ENCODE measurements around the gene LSM10. TPM values are rescaled to one million over a fixed set of nuclear protein-coding genes. Genes with fewer than 3 reads are reported as not detected.
A peak's percentile ranks its signal among the peaks of the same experiment; 100 is the strongest.

LSM10 gene
- total RNA-seq, 4 donors from 2014 or later: 3.7 to 48.1 (median 15.1) TPM

DNA sequence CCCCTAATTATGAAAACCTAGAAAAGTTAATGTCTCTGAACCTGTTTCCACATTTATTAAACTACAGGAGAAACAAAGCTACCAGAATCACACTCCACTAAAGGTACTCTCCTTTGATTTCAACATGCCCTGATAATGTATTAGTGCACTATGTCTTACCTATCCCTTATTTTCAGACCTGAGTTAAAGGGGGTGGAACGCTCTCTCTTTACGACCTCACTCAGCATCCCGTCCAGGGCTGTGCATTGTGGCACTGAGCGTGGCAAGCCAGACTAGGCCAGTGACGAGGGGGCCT is 678 bp downstream of the LSM10 start:
- intact Hi-C loops (cut with DNase I; ENCODE audit: low total_unique reads): no loop called here
- no peak for DNase-seq
- TF ChIP-seq POLR2A (IDR thresholded peaks at IDR 0.05): no peak
- TF ChIP-seq, protein P1, sequence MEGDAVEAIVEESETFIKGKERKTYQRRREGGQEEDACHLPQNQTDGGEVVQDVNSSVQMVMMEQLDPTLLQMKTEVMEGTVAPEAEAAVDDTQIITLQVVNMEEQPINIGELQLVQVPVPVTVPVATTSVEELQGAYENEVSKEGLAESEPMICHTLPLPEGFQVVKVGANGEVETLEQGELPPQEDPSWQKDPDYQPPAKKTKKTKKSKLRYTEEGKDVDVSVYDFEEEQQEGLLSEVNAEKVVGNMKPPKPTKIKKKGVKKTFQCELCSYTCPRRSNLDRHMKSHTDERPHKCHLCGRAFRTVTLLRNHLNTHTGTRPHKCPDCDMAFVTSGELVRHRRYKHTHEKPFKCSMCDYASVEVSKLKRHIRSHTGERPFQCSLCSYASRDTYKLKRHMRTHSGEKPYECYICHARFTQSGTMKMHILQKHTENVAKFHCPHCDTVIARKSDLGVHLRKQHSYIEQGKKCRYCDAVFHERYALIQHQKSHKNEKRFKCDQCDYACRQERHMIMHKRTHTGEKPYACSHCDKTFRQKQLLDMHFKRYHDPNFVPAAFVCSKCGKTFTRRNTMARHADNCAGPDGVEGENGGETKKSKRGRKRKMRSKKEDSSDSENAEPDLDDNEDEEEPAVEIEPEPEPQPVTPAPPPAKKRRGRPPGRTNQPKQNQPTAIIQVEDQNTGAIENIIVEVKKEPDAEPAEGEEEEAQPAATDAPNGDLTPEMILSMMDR (IDR thresholded peaks at IDR 0.05): no peak
- peaks cover 0 to 8% of the 10 kb centered on the region in 2 donors for H3K4me1 ChIP-seq
- no peaks in the 10 kb centered on the region for H3K9me3 ChIP-seq
- H3K36me3 ChIP-seq: no peaks in the 10 kb centered on the region
- peak overlapping the region; percentile 88 to 93 for H3K27ac ChIP-seq
- peak overlapping the region; percentile 75 to 87 for H3K4me3 ChIP-seq
- no peaks in the 10 kb centered on the region for H3K27me3 ChIP-seq

DNA sequence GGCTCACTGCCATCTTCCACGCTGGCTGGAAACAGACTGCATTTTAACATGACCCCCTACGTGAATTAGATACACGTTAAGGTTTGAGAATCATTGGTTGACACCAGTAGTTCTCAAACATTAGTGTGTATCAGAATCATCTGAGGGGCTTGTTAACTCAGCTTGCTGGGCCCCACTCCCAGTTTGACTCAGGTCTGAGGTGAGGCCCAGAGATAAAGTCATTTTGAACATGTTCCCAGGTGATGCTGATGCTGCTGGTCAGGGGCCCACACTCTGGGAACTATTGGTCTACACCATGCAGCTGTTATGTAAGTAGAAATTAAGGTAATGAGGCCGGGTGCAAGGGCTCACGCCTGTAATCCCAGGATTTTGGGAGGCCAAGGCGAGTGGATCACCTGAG is 1.3 kb downstream of the LSM10 start:
- no peaks in the 10 kb centered on the region for H3K27me3 ChIP-seq
- no peak overlapping the region for H3K4me3 ChIP-seq
- intact Hi-C loops (cut with DNase I; ENCODE audit: low total_unique reads): no loop called here
- no peaks in the 10 kb centered on the region for H3K9me3 ChIP-seq
- H3K36me3 ChIP-seq: no peaks in the 10 kb centered on the region
- no peak for TF ChIP-seq POLR2A (IDR thresholded peaks at IDR 0.05)
- TF ChIP-seq, protein P1 (IDR thresholded peaks at IDR 0.05): no peak
- H3K4me1 ChIP-seq: peaks cover 0 to 8% of the 10 kb centered on the region in 2 donors
- peak overlapping the region in 1 of 2 donors; percentile 88 for H3K27ac ChIP-seq
- no peak for DNase-seq

DNA sequence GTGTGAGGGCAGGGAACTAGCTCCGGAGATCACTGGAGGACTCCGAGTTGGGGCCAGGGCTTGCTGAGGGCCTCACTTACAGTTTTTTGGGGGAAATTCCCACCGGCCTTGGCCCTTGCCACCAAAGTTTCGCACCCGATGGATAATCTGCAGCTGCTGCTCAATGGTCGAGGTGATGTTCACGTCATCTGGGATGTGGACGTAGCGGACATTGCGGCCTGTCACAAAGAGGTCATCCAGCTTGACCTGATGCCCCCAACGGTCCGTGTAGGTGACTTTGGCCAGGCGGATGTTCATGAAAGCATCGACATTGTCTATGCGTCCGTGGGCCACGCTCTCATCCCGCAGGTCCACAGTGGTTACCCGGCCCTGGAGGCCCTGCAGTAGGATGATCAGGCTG is 4.0 kb downstream of the LSM10 start:
- H3K36me3 ChIP-seq: no peaks in the 10 kb centered on the region

DNA sequence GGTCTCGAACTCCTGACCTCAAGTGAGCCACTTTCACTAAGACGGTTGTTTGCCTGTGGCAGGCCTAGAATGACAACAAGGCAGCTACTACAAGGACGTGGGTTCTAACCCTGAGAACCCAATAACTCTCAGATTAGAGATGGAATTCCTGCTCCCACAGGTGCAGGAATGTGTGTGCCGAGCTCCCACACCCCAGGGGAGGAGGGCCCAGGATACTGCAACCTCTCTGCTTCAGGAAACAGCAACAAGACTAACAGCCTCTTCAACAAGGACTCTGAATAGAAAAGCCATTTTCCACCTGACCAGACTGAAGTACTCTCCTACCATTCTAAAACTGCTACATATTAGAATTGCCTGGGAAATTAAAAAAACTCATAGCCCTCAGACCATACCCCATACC is 4.9 kb downstream of the LSM10 start:
- peaks cover 3 to 11% of the 10 kb centered on the region in 2 donors for H3K4me1 ChIP-seq
- no peaks in the 10 kb centered on the region for H3K36me3 ChIP-seq
- TF ChIP-seq, protein P1 (IDR thresholded peaks at IDR 0.05): no peak
- TF ChIP-seq POLR2A (IDR thresholded peaks at IDR 0.05): no peak
- no peak overlapping the region for H3K27ac ChIP-seq
- intact Hi-C loops (cut with DNase I; ENCODE audit: low total_unique reads): no loop called here
- H3K9me3 ChIP-seq: no peaks in the 10 kb centered on the region
- no peak for DNase-seq
- H3K4me3 ChIP-seq: no peak overlapping the region
- no peaks in the 10 kb centered on the region for H3K27me3 ChIP-seq

More for the DNA sequence above, 4.0 kb downstream of the LSM10 start:
- no peaks in the 10 kb centered on the region for H3K27me3 ChIP-seq
- peaks cover 0 to 8% of the 10 kb centered on the region in 2 donors for H3K4me1 ChIP-seq
- H3K9me3 ChIP-seq: no peaks in the 10 kb centered on the region
- no peak overlapping the region for H3K4me3 ChIP-seq
- TF ChIP-seq, protein P1 (IDR thresholded peaks at IDR 0.05): no peak
- intact Hi-C loops (cut with DNase I; ENCODE audit: low total_unique reads): no loop called here
- no peak overlapping the region for H3K27ac ChIP-seq
- DNase-seq: no peak

DNA sequence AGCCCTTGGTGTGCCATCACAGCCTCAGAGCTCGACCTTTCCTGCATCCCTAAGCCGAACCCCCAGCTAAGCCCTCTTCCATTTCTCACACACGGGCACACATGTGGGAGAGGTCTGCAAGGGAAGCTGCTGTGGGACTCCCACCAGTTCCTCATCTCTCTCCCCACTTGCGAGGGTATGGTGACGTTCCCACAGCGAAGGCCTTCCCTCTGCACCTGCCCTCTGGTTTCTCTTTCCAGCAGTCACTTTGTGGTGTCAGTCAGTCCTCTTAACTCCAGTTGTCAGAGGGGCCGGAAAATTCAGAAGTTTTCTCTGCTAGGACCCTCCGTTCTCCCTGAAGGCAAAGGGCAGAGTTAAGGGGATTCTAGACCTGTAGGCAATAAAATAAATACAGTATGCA is 6.4 kb downstream of the LSM10 start:
- intact Hi-C loops (cut with DNase I; ENCODE audit: low total_unique reads): no loop called here
- no peaks in the 10 kb centered on the region for H3K27me3 ChIP-seq
- no peaks in the 10 kb centered on the region for H3K9me3 ChIP-seq
- no peak for DNase-seq
- no peak for TF ChIP-seq POLR2A (IDR thresholded peaks at IDR 0.05)
- TF ChIP-seq, protein P1 (IDR thresholded peaks at IDR 0.05): no peak
- no peak overlapping the region for H3K4me3 ChIP-seq
- H3K36me3 ChIP-seq: no peaks in the 10 kb centered on the region
- peaks cover 6 to 15% of the 10 kb centered on the region in 2 donors for H3K4me1 ChIP-seq
- no peak overlapping the region for H3K27ac ChIP-seq
